ENCODE data around the gene SLC50A1. TPM values are rescaled to one million over a fixed set of nuclear protein-coding genes. Genes with fewer than 3 reads are reported as not detected.
A peak's percentile ranks its signal among the peaks of the same experiment; 100 is the strongest.

The SLC50A1 gene
- total and polyA plus RNA-seq, 11 donors, result 5.4 to 36.0 (median 10.5) TPM

- no peak overlapping the region for H3K4me3 ChIP-seq
- H3K27me3 ChIP-seq, result no peaks in the 10 kb centered on the region
- ATAC-seq (no peak), DNase-seq (no peak)
- H3K4me1 ChIP-seq, result peaks cover 0 to 15% (median 8%) of the 10 kb centered on the region in 12 donors
- no peaks in the 10 kb centered on the region for H3K9me3 ChIP-seq
- WGBS, 4 donors, result 86 to 90% (median 88%) methylated on average over 7 of the region's 7 CpGs
- H3K27ac ChIP-seq, result no peak overlapping the region
- TF ChIP-seq CTCF (IDR thresholded peaks at IDR 0.05) (no peak), POLR2A (IDR thresholded peaks at IDR 0.05) (no peak)
- no peaks in the 10 kb centered on the region for H3K36me3 ChIP-seq
- intact Hi-C loops (cut with DNase I), result no loop called here
These were observed 46.4 kb downstream of the SLC50A1 start for GRCh38 chr1:155182052-155182550.

GRCh38 chr1:155183775-155184221, 48.1 kb downstream of the SLC50A1 start:
- Histone ChIP-seq H3K27ac (no peak overlapping the region), H3K4me3 (no peak overlapping the region), H3K4me1 (peaks cover 0 to 14% (median 8%) of the 10 kb centered on the region in 12 donors), H3K27me3 (no peaks in the 10 kb centered on the region), H3K36me3 (no peaks in the 10 kb centered on the region), H3K9me3 (no peaks in the 10 kb centered on the region)
- peak in 2 of 5 donors; percentile 21 to 31 for DNase-seq
- intact Hi-C loops (cut with DNase I), result no loop called here
- 88 to 93% (median 91%) methylated on average over 18 to 20 of the region's 20 CpGs for WGBS, 4 donors
- ATAC-seq, result no peak
- no peak for TF ChIP-seq POLR2A (IDR thresholded peaks at IDR 0.05)
- no peak for TF ChIP-seq CTCF (IDR thresholded peaks at IDR 0.05)

DNA sequence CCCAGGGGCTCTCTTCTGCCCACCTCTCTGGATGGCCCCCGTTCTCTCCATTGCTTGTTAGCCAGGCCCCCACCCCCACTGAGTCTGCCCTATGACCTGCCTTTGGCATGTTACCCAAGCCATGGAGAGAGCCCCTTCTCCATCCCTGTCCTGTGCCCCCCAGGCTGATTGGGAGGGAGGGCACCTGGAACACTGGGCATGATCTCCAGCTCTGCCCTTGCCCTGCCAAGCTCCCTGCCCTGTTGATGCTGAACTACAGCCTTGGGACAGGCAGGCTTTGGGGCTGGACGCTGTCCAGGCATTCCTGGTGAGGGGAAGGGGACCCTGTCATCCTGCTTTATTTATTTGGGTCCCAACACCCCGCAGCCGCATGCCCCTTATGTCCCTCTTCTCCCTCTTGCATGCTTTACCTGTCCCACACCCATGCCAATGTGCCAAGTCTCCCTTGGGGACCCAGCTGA, 48.7 kb downstream of the SLC50A1 start:
- 85 to 95% (median 93%) methylated on average over 4 of the region's 4 CpGs for WGBS, 4 donors
- Histone ChIP-seq H3K27ac (peak overlapping the region in 4 of 12 donors; percentile 23 to 68 (median 64)), H3K4me3 (no peak overlapping the region), H3K9me3 (no peaks in the 10 kb centered on the region), H3K36me3 (no peaks in the 10 kb centered on the region), H3K27me3 (no peaks in the 10 kb centered on the region), H3K4me1 (peaks cover 0 to 14% (median 8%) of the 10 kb centered on the region in 12 donors)
- ATAC-seq, result no peak
- DNase-seq, result peak in 2 of 5 donors; percentile 12 to 38
- TF ChIP-seq CTCF (IDR thresholded peaks at IDR 0.05) (no peak), POLR2A (IDR thresholded peaks at IDR 0.05) (no peak)
- intact Hi-C loops (cut with DNase I), result no loop called here

GRCh38 chr1:155184835-155185782, 49.5 kb downstream of the SLC50A1 start:
- ATAC-seq, result peak; percentile 60 to 81 (median 73)
- peak in 3 of 5 donors; percentile 54 to 74 (median 73) for DNase-seq
- intact Hi-C loops (cut with DNase I), result no loop called here
- no peak overlapping the region for H3K4me3 ChIP-seq
- no peak for TF ChIP-seq POLR2A (IDR thresholded peaks at IDR 0.05)
- no peak for TF ChIP-seq CTCF (IDR thresholded peaks at IDR 0.05)
- no peaks in the 10 kb centered on the region for H3K36me3 ChIP-seq
- peak overlapping the region in 10 of 12 donors; percentile 23 to 73 (median 61) for H3K27ac ChIP-seq
- no peaks in the 10 kb centered on the region for H3K9me3 ChIP-seq
- H3K27me3 ChIP-seq, result no peaks in the 10 kb centered on the region
- peaks cover 0 to 14% (median 8%) of the 10 kb centered on the region in 12 donors for H3K4me1 ChIP-seq
- 42 to 54% (median 46%) methylated on average over 15 to 21 of the region's 21 CpGs for WGBS, 4 donors
